Skeletal muscle satellite cell (primary cell): ENCODE data around the gene MTG1.
"Not testable (repeated sequence)": the region's sequence is repeated elsewhere in the genome, so short reads cannot be mapped to it uniquely, and the experiment has no call there.

Experiments used
- H3K27me3 ChIP-seq: 2 replicates; pipeline ENCODE4 v1.7.0; 2013; ENCODE audit warnings: low read length; ENCODE audit not compliant: control insufficient read depth, insufficient read depth
- H3K36me3 ChIP-seq: 2 replicates; pipeline ENCODE4 v1.7.0; 2013; ENCODE audit warnings: mild to moderate bottlenecking, control low read depth, low read length; ENCODE audit not compliant: insufficient read depth
- H3K4me1 ChIP-seq: 2 replicates; pipeline ENCODE4 v1.7.0; 2013; ENCODE audit warnings: low read length; ENCODE audit not compliant: control insufficient read depth, insufficient read depth
- H3K4me2 ChIP-seq: 2 replicates; pipeline ENCODE4 v1.7.0; 2013; ENCODE audit warnings: mild to moderate bottlenecking, low read length
- H3K4me3 ChIP-seq: 2 replicates; pipeline ENCODE4 v1.7.0; 2013; ENCODE audit warnings: low read length
- H3K9ac ChIP-seq: 2 replicates; pipeline ENCODE4 v1.7.0; 2013; ENCODE audit warnings: mild to moderate bottlenecking, low read depth, low read length, moderate library complexity
- H3K9me3 ChIP-seq: replicated peaks from 2 replicates; pipeline ENCODE4 v1.7.0; 2013; ENCODE audit warnings: mild to moderate bottlenecking, control low read depth, low read length

MTG1 gene

DNA sequence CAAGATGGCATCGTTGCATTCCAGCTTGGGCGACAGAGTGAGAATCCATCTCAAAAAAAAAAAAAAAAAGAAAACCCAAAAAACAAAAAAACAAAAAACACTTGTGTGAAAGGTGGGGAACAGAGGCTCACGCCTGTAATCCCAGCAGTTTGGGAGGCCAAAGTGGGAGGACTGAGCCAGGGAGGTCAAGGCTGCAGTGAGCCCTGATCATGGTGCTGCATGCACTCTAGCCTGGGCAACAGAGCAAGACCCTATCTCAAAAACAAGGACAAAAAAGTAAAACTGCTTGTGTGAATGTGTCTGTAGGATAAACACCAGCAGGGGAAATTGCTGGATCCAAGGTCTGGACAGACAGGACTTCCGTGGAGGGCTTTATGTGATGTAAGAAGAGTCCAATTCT lies 10.4 kb upstream of the MTG1 start:
- Histone ChIP-seq H3K4me2 (no peak overlapping the region), H3K4me1 (peaks cover 4% of the 10 kb centered on the region)

DNA sequence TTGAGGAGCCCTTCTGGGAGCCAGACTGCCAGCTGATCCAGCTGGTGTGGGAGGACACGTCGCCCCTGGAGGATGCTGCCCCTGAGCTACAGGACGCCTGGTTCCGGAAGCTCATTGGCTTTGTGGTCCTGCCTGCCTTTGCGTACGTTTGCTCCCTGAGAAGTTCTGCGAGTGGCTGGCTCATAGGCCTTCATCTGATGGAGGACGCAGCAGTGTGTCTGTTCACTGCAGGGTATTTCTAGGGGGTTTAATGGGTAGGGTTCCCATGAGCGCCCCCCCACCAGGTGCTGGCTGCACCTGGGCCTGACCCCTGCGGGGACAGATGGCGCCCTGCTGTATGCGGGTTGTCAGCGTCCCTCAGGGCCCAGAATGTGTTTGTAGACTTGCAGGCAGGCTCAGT lies 9.9 kb upstream of the MTG1 start:
- Histone ChIP-seq H3K4me2 (no peak overlapping the region), H3K9ac (no peak overlapping the region), H3K4me1 (peaks cover 4% of the 10 kb centered on the region), H3K27me3 (no peaks in the 10 kb centered on the region), H3K4me3 (no peak overlapping the region), H3K36me3 (no peaks in the 10 kb centered on the region), H3K9me3 (no peaks in the 10 kb centered on the region)

More for the DNA sequence above, 10.4 kb upstream of the MTG1 start:
- no peak overlapping the region for H3K9ac ChIP-seq
- no peaks in the 10 kb centered on the region for H3K9me3 ChIP-seq
- H3K27me3 ChIP-seq = no peaks in the 10 kb centered on the region
- no peak overlapping the region for H3K4me3 ChIP-seq
- no peaks in the 10 kb centered on the region for H3K36me3 ChIP-seq

DNA sequence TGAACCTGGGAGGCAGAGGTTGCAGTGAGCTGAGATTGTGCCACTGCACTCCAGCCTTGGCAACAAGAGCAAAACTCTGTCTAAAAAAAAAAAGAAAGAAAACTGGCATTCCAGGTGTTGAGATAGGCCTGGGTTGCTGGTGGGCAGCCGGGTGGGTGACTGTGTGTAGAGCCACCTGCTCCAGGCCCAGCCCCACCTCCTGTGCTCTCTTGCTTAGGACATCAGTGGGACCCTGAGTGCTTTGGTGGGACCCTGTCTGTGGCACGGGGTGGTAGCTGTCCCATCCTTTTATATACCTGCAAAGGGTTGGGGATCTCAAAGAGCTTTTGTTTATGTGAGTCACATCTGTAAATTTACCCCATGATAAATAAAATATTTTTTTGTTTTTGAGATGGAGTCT lies 8.7 kb upstream of the MTG1 start:
- Histone ChIP-seq H3K4me1 (no peaks in the 10 kb centered on the region), H3K9ac (no peak overlapping the region), H3K4me3 (no peak overlapping the region), H3K4me2 (no peak overlapping the region), H3K36me3 (no peaks in the 10 kb centered on the region), H3K9me3 (no peaks in the 10 kb centered on the region), H3K27me3 (no peaks in the 10 kb centered on the region)

DNA sequence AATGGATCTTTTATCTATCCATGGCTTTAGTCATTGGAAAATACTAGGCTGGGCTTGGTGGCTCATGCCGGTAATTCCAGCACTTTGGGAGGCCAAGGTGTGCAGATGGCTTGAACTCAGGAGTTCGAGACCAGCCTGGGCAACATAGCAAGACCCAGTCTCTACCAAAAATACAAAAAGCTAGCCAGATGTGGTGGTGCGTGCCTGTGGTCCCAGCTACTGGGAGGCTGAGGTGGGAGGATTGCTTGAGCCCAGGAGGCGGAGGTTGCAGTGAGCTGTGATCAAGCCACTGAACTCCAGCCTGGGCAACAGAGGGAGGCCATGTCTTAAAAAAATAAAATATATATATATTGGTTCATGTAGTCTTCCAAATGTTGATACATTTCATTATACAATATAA lies 7.0 kb upstream of the MTG1 start:
- H3K27me3 ChIP-seq, H3K4me2 ChIP-seq, H3K4me1 ChIP-seq, H3K9me3 ChIP-seq, H3K36me3 ChIP-seq, H3K4me3 ChIP-seq, H3K9ac ChIP-seq: not testable (repeated sequence)

DNA sequence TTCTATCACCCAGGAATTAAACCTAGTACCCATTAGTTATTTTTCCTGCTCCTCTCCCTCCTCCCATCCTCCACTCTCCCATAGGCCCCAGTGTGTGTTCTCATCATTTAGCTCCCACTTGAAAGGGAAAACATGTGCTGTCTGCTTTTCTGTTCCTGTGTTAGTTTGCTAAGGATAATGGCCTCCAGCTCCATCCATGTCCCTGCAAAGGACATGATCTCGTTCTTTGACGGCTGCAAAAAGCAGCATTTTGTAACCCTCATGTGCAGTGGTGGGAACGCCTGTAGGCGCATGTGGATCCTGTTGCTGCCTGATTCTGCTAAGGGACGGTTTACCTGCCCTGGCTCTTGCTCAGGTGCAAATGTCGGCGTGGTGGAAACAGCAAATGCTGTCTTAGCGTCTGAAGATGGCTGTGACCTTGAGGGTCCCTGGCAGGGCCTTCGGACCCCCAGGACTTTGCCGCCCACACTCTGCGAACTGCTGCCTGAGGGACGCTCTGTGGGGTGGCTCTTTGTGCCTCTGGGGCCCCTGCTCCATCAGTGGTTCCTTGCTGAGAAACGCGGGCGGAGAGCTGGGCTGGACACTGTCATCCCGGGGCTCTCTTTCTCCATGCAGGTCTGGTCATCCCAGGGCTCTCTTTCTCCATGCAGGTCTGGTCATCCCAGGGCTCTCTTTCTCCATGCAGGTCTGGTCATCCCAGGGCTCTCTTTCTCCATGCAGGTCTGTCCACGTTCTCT lies 5.6 kb upstream of the MTG1 start:
- H3K36me3 ChIP-seq = peaks cover 2% of the 10 kb centered on the region
- no peak overlapping the region for H3K9ac ChIP-seq
- H3K4me1 ChIP-seq = no peaks in the 10 kb centered on the region
- no peak overlapping the region for H3K4me2 ChIP-seq
- no peaks in the 10 kb centered on the region for H3K9me3 ChIP-seq
- no peaks in the 10 kb centered on the region for H3K27me3 ChIP-seq
- H3K4me3 ChIP-seq = no peak overlapping the region

DNA sequence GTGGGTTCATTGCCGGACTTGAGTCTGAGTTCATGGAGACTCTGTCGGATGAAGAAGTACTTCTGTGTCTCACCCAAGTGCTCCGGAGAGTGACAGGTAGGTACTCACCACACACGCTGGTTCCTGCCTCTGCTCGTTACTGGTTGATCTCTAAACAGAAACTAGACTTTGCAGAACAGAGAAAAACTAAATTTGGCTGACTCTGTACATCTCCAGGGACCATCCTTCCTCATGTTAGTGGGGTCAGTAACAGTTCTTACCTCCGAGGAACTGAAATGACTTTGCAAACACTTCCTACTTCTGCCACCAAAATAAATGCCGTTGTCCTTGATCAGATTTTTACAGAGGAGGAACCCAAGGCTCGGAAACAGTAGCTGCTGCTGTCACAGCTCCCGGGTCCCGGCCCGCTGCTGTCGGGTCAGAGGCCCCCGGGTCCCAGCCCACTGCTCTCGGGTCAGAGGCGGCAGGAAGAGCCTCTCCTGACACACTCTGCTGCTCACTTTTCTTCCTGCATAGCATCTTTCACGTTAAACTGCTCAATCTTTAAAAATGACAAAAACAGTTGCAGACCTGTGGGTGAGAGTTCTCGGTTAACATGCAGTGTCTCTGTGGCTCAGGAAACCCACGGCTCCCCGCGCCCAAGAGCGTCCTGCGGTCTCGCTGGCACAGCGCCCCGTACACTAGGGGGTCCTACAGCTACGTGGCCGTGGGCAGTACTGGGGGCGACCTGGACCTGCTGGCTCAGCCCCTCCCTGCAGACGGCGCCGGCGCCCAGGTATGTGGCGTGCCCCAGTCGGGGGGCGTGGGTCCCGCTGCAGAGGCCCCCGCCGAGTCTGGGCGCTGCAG lies 4.8 kb upstream of the MTG1 start:
- no peak overlapping the region for H3K4me3 ChIP-seq
- H3K4me2 ChIP-seq = no peak overlapping the region
- no peaks in the 10 kb centered on the region for H3K9me3 ChIP-seq
- no peaks in the 10 kb centered on the region for H3K27me3 ChIP-seq
- H3K36me3 ChIP-seq = peaks cover 2% of the 10 kb centered on the region
- H3K4me1 ChIP-seq = peaks cover 2% of the 10 kb centered on the region
- no peak overlapping the region for H3K9ac ChIP-seq

DNA sequence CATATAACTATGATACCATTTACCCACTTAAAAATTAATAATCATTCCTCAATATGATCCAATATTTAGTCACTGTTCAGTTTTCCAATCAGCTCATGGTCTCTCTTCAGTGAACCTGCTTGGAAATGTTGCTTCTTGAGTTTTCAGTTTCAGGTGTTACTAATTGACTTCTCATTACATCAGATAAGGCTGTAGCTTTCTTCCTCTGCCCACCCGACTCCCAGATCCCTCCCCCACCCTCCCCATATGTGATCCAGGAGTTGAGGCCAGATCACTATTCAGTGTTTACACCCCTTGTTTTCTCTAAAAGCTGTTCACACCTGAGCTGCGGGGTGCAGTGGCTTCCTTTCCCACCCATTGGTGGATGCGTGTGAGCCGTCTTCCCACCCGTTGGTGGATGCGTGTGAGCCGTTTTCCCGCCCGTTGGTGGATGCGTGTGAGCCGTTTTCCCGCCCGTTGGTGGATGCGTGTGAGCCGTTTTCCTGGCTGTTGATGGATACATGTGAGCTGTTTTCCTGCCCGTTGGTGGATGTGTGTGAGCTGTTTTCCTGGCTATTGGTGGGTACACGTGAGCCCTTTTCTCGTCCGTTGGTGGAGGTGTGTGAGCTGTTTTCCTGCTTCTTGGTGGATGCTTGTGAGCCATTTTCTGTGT lies 3.2 kb upstream of the MTG1 start:
- Histone ChIP-seq H3K4me3 (no peak overlapping the region), H3K4me1 (peaks cover 8% of the 10 kb centered on the region), H3K4me2 (no peak overlapping the region), H3K27me3 (no peaks in the 10 kb centered on the region), H3K36me3 (peaks cover 2% of the 10 kb centered on the region), H3K9me3 (no peaks in the 10 kb centered on the region), H3K9ac (no peak overlapping the region)

DNA sequence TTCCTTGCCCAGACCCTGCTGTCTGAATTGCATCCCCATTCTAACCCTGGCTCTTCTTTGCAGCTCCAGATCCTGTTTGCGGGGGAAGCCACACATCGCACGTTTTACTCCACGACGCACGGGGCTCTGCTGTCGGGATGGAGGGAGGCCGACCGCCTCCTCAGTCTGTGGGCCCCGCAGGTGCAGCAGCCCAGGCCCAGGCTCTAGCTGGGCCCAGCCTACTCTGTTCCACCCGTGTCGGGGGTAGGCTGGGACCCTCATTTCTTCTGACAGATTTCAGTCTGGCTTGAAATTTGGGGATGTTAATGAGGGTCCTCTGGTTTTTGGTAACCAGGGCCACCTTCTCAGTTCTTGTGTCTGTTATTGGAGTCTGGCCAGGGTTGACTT lies 2.7 kb upstream of the MTG1 start:
- peaks cover 10% of the 10 kb centered on the region for H3K4me1 ChIP-seq
- H3K4me3 ChIP-seq = no peak overlapping the region
- H3K9ac ChIP-seq = no peak overlapping the region

DNA sequence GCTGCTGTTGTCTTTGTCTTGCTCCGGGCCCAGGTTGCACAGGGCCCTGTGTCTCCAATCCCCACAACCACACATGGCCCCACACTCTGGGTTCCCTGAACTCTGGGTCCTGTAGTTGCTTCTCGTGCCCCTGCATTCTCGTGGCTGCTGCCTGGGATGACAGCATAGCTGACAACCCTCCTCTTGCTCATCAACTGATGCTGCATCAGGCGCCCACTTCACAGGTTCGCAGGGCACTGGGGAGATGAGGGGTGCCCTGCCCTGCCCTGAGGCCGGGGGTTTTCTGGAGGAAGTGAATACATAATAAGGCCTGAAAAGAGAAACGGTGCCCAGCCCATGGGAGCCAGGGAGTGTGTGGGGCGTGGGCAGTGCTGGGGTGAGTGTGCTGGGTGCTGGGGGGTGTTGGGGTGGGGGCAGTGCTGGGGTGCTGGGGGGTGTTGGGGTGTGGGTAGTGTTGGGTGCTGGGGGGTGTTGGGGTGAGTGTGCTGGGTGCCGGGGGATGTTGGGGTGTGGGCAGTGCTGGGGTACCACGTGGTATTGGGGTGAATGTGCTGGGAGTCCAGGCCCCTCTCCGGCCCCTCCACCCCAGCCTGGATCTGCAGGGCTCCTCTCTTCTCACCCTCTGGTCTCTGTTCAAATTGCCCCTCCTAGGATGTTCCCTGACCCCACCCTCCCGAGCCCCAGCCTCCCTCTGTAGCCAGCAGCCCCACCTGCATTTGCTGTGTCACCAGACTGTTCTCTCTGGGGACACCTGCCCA lies 2.0 kb upstream of the MTG1 start:
- no peak overlapping the region for H3K9ac ChIP-seq
- no peak overlapping the region for H3K4me2 ChIP-seq
- H3K27me3 ChIP-seq = no peaks in the 10 kb centered on the region
- no peak overlapping the region for H3K4me3 ChIP-seq
- peaks cover 4% of the 10 kb centered on the region for H3K36me3 ChIP-seq
- no peaks in the 10 kb centered on the region for H3K9me3 ChIP-seq
- peaks cover 10% of the 10 kb centered on the region for H3K4me1 ChIP-seq

More for the DNA sequence above, 2.7 kb upstream of the MTG1 start:
- H3K9me3 ChIP-seq = no peaks in the 10 kb centered on the region
- H3K4me2 ChIP-seq = no peak overlapping the region
- peaks cover 2% of the 10 kb centered on the region for H3K36me3 ChIP-seq
- H3K27me3 ChIP-seq = no peaks in the 10 kb centered on the region

DNA sequence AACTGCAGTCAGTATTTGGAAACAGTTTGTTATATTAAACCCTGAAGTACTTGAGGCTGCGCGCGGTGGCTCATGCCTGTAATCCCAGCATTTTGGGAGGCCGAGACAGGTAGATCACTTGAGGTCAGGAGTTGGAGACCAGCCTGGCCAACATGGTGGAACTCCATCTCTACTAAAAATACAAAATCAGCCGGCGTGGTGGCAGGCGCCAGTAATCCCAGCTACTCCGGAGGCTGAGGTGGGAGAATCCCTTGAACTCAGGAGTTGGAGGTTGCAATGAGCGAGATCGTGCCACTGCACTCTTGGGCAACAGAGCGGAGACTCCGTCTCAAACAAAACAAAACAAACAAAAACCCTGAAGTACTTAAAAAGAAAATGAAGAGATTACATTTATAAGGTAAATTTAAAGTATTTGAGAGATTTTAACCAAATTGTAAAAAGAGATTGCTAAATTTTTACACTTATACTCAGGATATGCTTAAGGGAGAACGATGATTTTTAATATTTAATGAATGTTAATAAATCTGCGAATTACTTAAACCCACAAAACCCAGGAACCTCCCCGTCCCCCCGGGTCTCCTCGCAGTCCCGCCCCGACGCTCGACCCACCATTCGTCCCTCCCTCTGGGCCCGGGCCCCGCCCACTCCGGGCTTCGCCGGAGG lies 425 bp upstream of the MTG1 start:
- peak overlapping the region; percentile 99 for H3K4me3 ChIP-seq
- peak overlapping the region; percentile 80 for H3K4me2 ChIP-seq
- peaks cover 10% of the 10 kb centered on the region for H3K4me1 ChIP-seq
- no peaks in the 10 kb centered on the region for H3K27me3 ChIP-seq
- peak overlapping the region; percentile 97 for H3K9ac ChIP-seq
- no peaks in the 10 kb centered on the region for H3K9me3 ChIP-seq
- H3K36me3 ChIP-seq = peaks cover 16% of the 10 kb centered on the region
